ENCODE data around the gene PKIG.

- TF ChIP-seq SIN3A (conservative IDR thresholded peaks at IDR 0.05 in 1 of 2, IDR thresholded peaks at IDR 0.05 in 1 of 2; ENCODE audit: low read depth in 1 of 2, low read length in 2 of 2) (no peak), POLR2A (IDR thresholded peaks at IDR 0.05; ENCODE audit: control extremely low read depth in 1 of 2, low read depth in 2 of 2, low read length in 2 of 2) (no peak), CTCF (IDR thresholded peaks at IDR 0.05; ENCODE audit: control extremely low read depth in 1 of 3, insufficient read depth in 1 of 3, low read depth in 1 of 3, low read length in 3 of 3) (no peak), RAD21 (IDR thresholded peaks at IDR 0.05 in 1 of 2, conservative IDR thresholded peaks at IDR 0.05 in 1 of 2; ENCODE audit: low read depth in 2 of 2, low read length in 2 of 2) (no peak), GTF2F1 (IDR thresholded peaks at IDR 0.05; ENCODE audit: borderline replicate concordance, low read depth, low read length) (no peak), RNF2 (IDR thresholded peaks at IDR 0.05; ENCODE audit: borderline replicate concordance, low read depth, low read length, missing control alignments, poor library complexity, severe bottlenecking) (no peak), NRF1 (IDR thresholded peaks at IDR 0.05; ENCODE audit: low read depth, low read length) (no peak), TAF1 (IDR thresholded peaks at IDR 0.05; ENCODE audit: low read depth, low read length) (no peak), BCL11A (IDR thresholded peaks at IDR 0.05; ENCODE audit: low read depth in 2 of 2, low read length in 2 of 2) (no peak), SAP30 (IDR thresholded peaks at IDR 0.05; ENCODE audit: insufficient read depth, insufficient replicate concordance, low read length) (no peak), MAX (IDR thresholded peaks at IDR 0.05) (no peak), GABPA (IDR thresholded peaks at IDR 0.05; ENCODE audit: borderline replicate concordance, insufficient read depth, low read length) (no peak), RXRA (IDR thresholded peaks at IDR 0.05; ENCODE audit: insufficient read depth, low read depth, low read length) (no peak), TAF7 (optimal IDR thresholded peaks at IDR 0.05; ENCODE audit: borderline replicate concordance, low read depth, low read length) (no peak)
Observed at GRCh38 chr20:44552050-44552449, 30.3 kb upstream of the PKIG start.
